Gastroesophageal sphincter (tissue), 4 donors: ENCODE results near the gene IPO9. TPM values are rescaled to one million over a fixed set of nuclear protein-coding genes. Genes with fewer than 3 reads are reported as not detected.
A peak's percentile ranks its signal among the peaks of the same experiment; 100 is the strongest.

Experiments
- ATAC-seq: fragments of 150-250 bp; one replicate; pipeline ENCODE4 v1.9.1; 2016; ENCODE audit warnings: mild to moderate bottlenecking, moderate library complexity
- H3K27ac ChIP-seq, 4 donors: fragments of 200-600 bp; sonication (generic) in 3 of 4; 1 replicate in 3 of 4; 2 replicates in 1 of 4; pipeline ENCODE4 v1.5.1; 2016 to 2019
- H3K27me3 ChIP-seq: fragments of 200-600 bp; sonication (generic); one replicate; pipeline ENCODE4 v1.5.1; 2019
- H3K36me3 ChIP-seq, 2 donors: fragments of 200-600 bp; sonication (generic); one replicate each; pipeline ENCODE4 v1.5.1; 2019; ENCODE audit warnings: control low read depth in 1 of 2
- H3K4me1 ChIP-seq, 3 donors: fragments of 200-600 bp; sonication (generic); 1 replicate in 2 of 3; 2 replicates in 1 of 3; pipeline ENCODE4 v1.5.1; 2016 to 2019; ENCODE audit warnings: control low read depth in 2 of 3
- H3K4me3 ChIP-seq, 2 donors: fragments of 200-600 bp; sonication (generic); one replicate each; pipeline ENCODE4 v1.5.1; 2019; ENCODE audit warnings: mild to moderate bottlenecking in 1 of 2, moderate library complexity in 1 of 2
- H3K9me3 ChIP-seq, 3 donors: fragments of 200-600 bp; sonication (generic); one replicate each; pipeline ENCODE4 v1.5.1; 2017 to 2019; ENCODE audit warnings: control low read depth in 2 of 3
- EP300 ChIP-seq: sonication (generic); formaldehyde crosslinking; IDR thresholded peaks from one replicate; pipeline ENCODE4 v1.6.1; 2017; ENCODE audit warnings: antibody characterized with exemption, mild to moderate bottlenecking
- POLR2A ChIP-seq, 2 donors: fragments of 450-650 bp; IDR thresholded peaks; one replicate each; pipeline ENCODE4 v1.6.1; 2017; ENCODE audit warnings: antibody characterized with exemption in 2 of 2, mild to moderate bottlenecking in 2 of 2, moderate library complexity in 1 of 2
- POLR2AphosphoS5 ChIP-seq: sonication (generic); formaldehyde crosslinking; IDR thresholded peaks from one replicate; pipeline ENCODE4 v1.6.1; 2017; ENCODE audit warnings: antibody characterized with exemption
- WGBS, 2 donors: methylation state at CpG; one replicate each; pipeline ENCODE4 v1.1.5; 2018; ENCODE audit warnings: low coverage in 1 of 2; 5-methylcytosine and 5-hydroxymethylcytosine counted together
- total RNA-seq, 4 donors: library from RNA; depleted of rRNA; stranded (reverse); fragments of >200 nt; gene quantifications; one replicate each; pipeline ENCODE4 v1.1.0, GENCODE V29; 2016
- TF ChIP-seq, protein P1 (sequence below), 4 experiments: fragments of 200-600 bp in 2 of 4; fragments of 450-650 bp in 2 of 4; sonication (generic) in 1 of 4; IDR thresholded peaks; one replicate each; pipeline ENCODE4 v1.5.1; 2017 to 2019; ENCODE audit warnings: antibody characterized with exemption in 4 of 4, mild to moderate bottlenecking in 2 of 4, moderate library complexity in 2 of 4

The IPO9 gene
- total RNA-seq, 4 donors from 2014 or later, result 21.6 to 30.7 (median 26.5) TPM

DNA sequence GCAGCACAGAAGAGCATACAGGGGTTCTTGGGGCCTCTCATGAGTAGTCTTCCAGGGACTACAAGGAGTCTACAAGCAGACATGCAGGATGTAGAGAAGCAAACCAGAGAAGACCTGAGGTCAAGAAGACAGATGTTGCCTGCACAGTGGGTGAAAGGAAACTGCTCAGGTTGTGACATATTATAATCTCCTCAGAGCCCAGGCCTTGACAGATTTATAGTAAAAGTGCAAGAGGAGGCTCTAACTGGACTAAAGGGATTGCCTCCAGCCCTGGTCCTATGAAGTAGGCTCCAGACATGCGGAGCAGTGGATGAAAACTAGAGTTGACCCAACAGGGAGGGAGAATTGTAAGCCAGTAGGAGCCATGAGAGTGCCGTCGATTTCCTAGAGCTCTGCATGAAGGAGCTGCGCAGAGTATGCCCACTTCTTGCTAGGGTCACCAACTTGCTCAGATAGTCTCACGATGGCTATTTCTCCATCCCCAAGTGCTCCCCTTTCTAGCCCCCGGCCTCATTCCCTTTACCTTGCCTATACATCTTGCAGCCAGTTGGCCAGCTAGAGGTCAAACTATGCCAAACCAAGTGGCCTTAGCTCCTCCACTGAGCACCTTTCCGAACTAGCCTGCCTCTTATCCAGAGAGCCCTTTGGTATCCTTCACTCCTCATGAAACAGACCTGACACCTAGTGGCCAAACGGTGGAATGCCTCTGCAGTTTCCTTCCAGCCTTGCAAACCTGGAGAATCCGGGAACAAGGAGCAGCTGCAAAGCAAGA is 36.2 kb upstream of the IPO9 start:
- Histone ChIP-seq H3K9me3 (no peaks in the 10 kb centered on the region), H3K4me3 (no peak overlapping the region), H3K4me1 (peaks cover 6 to 53% (median 34%) of the 10 kb centered on the region in 3 donors), H3K36me3 (peaks cover 0 to 42% of the 10 kb centered on the region in 2 donors), H3K27me3 (no peaks in the 10 kb centered on the region), H3K27ac (peak overlapping the region in 3 of 4 donors; percentile 71 to 78 (median 73))
- peak; percentile 75 for ATAC-seq
- TF ChIP-seq, protein P1, sequence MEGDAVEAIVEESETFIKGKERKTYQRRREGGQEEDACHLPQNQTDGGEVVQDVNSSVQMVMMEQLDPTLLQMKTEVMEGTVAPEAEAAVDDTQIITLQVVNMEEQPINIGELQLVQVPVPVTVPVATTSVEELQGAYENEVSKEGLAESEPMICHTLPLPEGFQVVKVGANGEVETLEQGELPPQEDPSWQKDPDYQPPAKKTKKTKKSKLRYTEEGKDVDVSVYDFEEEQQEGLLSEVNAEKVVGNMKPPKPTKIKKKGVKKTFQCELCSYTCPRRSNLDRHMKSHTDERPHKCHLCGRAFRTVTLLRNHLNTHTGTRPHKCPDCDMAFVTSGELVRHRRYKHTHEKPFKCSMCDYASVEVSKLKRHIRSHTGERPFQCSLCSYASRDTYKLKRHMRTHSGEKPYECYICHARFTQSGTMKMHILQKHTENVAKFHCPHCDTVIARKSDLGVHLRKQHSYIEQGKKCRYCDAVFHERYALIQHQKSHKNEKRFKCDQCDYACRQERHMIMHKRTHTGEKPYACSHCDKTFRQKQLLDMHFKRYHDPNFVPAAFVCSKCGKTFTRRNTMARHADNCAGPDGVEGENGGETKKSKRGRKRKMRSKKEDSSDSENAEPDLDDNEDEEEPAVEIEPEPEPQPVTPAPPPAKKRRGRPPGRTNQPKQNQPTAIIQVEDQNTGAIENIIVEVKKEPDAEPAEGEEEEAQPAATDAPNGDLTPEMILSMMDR (IDR thresholded peaks at IDR 0.05), result peak; percentile 96 to 99 (median 98)
- peak; percentile 24 for TF ChIP-seq POLR2AphosphoS5
- no peak for TF ChIP-seq EP300
- TF ChIP-seq POLR2A (IDR thresholded peaks at IDR 0.05), result no peak
- 56% methylated on average over 9 of the region's 9 CpGs; no CpG with 5 or more reads in 1 of the 2 donors for WGBS, 2 donors

DNA sequence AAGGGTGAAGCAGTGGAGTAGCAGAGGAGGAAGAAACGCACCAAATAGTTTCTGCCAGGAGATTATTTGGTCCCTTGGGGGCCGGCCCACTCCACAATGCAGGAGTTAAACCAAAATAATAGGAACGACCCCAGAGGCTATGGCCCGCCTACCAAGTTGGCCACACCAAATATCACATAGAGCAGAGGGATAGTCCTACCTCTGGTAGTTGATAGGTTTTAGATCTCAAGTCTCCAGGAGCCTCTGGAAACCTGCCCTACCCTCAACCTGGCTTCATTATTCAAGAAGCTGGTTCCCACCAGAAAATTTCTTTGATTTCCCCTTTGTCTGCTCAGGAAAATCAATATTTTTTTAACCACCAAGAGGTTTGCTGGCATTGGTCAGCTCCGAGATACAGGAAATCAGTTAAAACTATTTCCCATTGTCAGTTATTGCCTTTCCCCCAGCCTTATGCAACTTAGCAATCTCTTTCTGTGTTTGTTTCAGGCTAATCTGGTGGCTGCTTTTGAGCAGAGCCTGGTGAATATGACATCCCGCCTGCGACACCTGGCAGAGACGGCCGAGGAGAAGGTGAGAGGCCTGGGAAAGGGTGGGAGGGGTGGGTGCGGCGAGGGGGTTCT is 35.5 kb upstream of the IPO9 start:
- Histone ChIP-seq H3K27me3 (no peaks in the 10 kb centered on the region), H3K4me1 (peaks cover 6 to 49% (median 34%) of the 10 kb centered on the region in 3 donors), H3K9me3 (no peaks in the 10 kb centered on the region), H3K4me3 (no peak overlapping the region), H3K36me3 (peaks cover 0 to 38% of the 10 kb centered on the region in 2 donors), H3K27ac (no peak overlapping the region)
- ATAC-seq, result no peak
- TF ChIP-seq EP300 (no peak), POLR2AphosphoS5 (no peak), POLR2A (IDR thresholded peaks at IDR 0.05) (no peak)
- TF ChIP-seq, protein P1 (IDR thresholded peaks at IDR 0.05), result no peak
- 72 to 89% methylated on average over 2 to 7 of the region's 11 CpGs for WGBS, 2 donors

DNA sequence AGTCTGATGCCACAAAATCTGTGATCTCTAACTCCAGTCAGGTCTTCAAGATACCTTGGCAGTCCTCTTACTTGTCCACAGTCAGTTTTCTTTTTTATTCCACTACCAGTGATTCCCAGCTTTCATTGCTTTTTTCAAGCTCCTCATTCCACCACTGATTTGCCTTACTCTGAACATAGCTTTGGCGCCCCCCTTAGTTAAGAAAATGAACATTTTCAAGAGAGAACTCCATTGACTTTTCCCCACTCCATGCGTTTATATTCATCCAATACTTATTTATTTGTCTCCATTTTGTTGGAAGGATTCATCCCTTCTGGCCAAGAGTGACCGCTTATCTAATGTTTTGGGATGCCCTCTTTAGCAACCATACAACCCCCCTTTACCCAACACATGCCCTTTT is 33.9 kb upstream of the IPO9 start:
- Histone ChIP-seq H3K9me3 (no peaks in the 10 kb centered on the region), H3K4me3 (no peak overlapping the region), H3K27ac (no peak overlapping the region), H3K4me1 (peaks cover 6 to 33% (median 27%) of the 10 kb centered on the region in 3 donors), H3K36me3 (peaks cover 0 to 44% of the 10 kb centered on the region in 2 donors), H3K27me3 (no peaks in the 10 kb centered on the region)
- WGBS, 2 donors, result 74 to 80% methylated on average over 3 of the region's 3 CpGs
- TF ChIP-seq, protein P1 (IDR thresholded peaks at IDR 0.05), result peak in 2 of 4 experiments; percentile 23 to 31
- TF ChIP-seq EP300 (no peak), POLR2A (IDR thresholded peaks at IDR 0.05) (no peak), POLR2AphosphoS5 (no peak)
- ATAC-seq, result no peak

DNA sequence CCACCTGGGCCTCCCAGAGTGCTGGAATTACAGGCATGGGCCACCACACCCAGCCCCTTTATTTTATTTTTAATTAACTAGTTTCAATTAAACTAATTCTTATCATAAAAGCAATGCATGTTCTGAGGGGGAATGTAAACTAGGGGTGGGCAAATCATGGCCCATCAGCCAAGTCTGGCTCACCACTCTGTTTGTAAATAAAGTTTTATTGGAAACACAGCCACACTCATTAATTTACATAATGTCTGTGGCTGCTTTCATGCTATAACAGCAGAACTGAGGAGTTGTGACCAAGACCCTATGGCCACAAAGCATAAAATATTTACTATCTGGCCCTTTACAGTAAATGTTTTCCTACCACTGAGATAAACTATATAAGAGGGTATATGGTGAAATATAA is 28.7 kb upstream of the IPO9 start:
- peaks cover 0 to 58% of the 10 kb centered on the region in 2 donors for H3K36me3 ChIP-seq
- H3K9me3 ChIP-seq, result no peaks in the 10 kb centered on the region
- H3K27ac ChIP-seq, result no peak overlapping the region
- H3K4me1 ChIP-seq, result no peaks in the 10 kb centered on the region
- TF ChIP-seq, protein P1 (IDR thresholded peaks at IDR 0.05), result no peak
- TF ChIP-seq POLR2AphosphoS5, result no peak
- no peak for TF ChIP-seq POLR2A (IDR thresholded peaks at IDR 0.05)
- TF ChIP-seq EP300, result no peak
- no peaks in the 10 kb centered on the region for H3K27me3 ChIP-seq
- ATAC-seq, result no peak
- no peak overlapping the region for H3K4me3 ChIP-seq
